ENCODE data around the gene BCL2L12. TPM values are rescaled to one million over a fixed set of nuclear protein-coding genes. Genes with fewer than 3 reads are reported as not detected.

The BCL2L12 gene
- total and polyA plus RNA-seq, 12 donors: 7.8 to 19.6 (median 9.8) TPM

- H3K4me1 ChIP-seq: peaks cover 0 to 3% (median 0%) of the 10 kb centered on the region in 9 donors
- no peak for TF ChIP-seq CTCF (IDR thresholded peaks at IDR 0.05)
- ATAC-seq: no peak
- H3K27me3 ChIP-seq: no peaks in the 10 kb centered on the region
- no peak for DNase-seq
- no peak overlapping the region for H3K27ac ChIP-seq
- intact Hi-C loops (cut with DNase I): no loop called here
- H3K36me3 ChIP-seq: peaks cover 0 to 93% (median 61%) of the 10 kb centered on the region in 9 donors
- no peaks in the 10 kb centered on the region for H3K9me3 ChIP-seq
- WGBS, 2 donors: 97 to 98% methylated on average over 60 to 72 of the region's 72 CpGs
- H3K4me3 ChIP-seq: no peak overlapping the region
These were observed 14.5 kb upstream of the BCL2L12 start for GRCh38 chr19:49651029-49651819.

GRCh38 chr19:49651820-49652550 lies 13.7 kb upstream of the BCL2L12 start:
- DNase-seq (no peak), ATAC-seq (no peak)
- Histone ChIP-seq H3K9me3 (no peaks in the 10 kb centered on the region), H3K27me3 (no peaks in the 10 kb centered on the region), H3K27ac (no peak overlapping the region), H3K4me3 (no peak overlapping the region), H3K36me3 (peaks cover 0 to 93% (median 61%) of the 10 kb centered on the region in 9 donors), H3K4me1 (peaks cover 0 to 3% (median 0%) of the 10 kb centered on the region in 9 donors)
- 97% methylated on average over 100 to 110 of the region's 110 CpGs for WGBS, 2 donors
- TF ChIP-seq CTCF (IDR thresholded peaks at IDR 0.05): no peak
- intact Hi-C loops (cut with DNase I): no loop called here

- H3K36me3 ChIP-seq: peaks cover 0 to 93% (median 64%) of the 10 kb centered on the region in 9 donors
- H3K4me1 ChIP-seq: peaks cover 0 to 3% (median 0%) of the 10 kb centered on the region in 9 donors
- ATAC-seq: peak in 1 of 8 donors; percentile 8
- intact Hi-C loops (cut with DNase I): no loop called here
- H3K27ac ChIP-seq: no peak overlapping the region
- no peak for DNase-seq
- TF ChIP-seq CTCF (IDR thresholded peaks at IDR 0.05): no peak
- no peaks in the 10 kb centered on the region for H3K27me3 ChIP-seq
- WGBS, 2 donors: 94 to 95% methylated on average over 55 to 58 of the region's 58 CpGs
- no peaks in the 10 kb centered on the region for H3K9me3 ChIP-seq
- H3K4me3 ChIP-seq: no peak overlapping the region
These were observed 12.9 kb upstream of the BCL2L12 start for GRCh38 chr19:49652551-49653465.

- DNase-seq (no peak), ATAC-seq (peak in 1 of 8 donors; percentile 4)
- Histone ChIP-seq H3K4me3 (no peak overlapping the region), H3K27me3 (no peaks in the 10 kb centered on the region), H3K9me3 (no peaks in the 10 kb centered on the region), H3K27ac (no peak overlapping the region), H3K4me1 (peaks cover 0 to 3% (median 0%) of the 10 kb centered on the region in 9 donors), H3K36me3 (peaks cover 0 to 93% (median 68%) of the 10 kb centered on the region in 9 donors)
- WGBS, 2 donors: 90% methylated on average over 12 to 13 of the region's 13 CpGs
- intact Hi-C loops (cut with DNase I): no loop called here
- TF ChIP-seq CTCF (IDR thresholded peaks at IDR 0.05): no peak
These were observed 12.3 kb upstream of the BCL2L12 start for GRCh38 chr19:49653466-49653806.
